Left hindlimb (tissue), 1 donor: ENCODE measurements around the gene OR4B1.
"Not testable (repeated sequence)": the region's sequence is repeated elsewhere in the genome, so short reads cannot be mapped to it uniquely, and the experiment has no call there.

Experiments
- DNase-seq: peaks from one replicate; pipeline ENCODE4 v3.0.0-alpha.2; 2018

OR4B1 gene

DNA sequence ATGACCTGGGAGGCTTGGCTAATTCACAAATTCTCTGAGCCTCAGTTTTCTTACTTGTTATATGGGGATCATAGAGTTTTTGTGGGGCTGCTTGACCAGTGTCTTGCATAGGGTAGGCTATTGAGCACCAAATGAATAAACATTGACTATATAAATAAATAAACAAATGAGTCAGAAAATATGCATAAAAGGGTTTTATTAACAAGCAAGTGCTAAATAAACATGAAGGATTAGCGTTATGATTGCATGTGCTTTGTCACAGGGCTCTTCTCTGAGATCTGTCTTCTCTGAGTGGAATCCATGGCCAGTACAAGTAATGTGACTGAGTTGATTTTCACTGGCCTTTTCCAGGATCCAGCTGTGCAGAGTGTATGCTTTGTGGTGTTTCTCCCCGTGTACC, at the start of gene OR4B1:
Gene OR4B1, plus strand, starts transcription at position 301 of the 400 bp plus-strand sequence. Its CDS starts 0 bp downstream, at position 301.
- DNase-seq: no peak

DNA sequence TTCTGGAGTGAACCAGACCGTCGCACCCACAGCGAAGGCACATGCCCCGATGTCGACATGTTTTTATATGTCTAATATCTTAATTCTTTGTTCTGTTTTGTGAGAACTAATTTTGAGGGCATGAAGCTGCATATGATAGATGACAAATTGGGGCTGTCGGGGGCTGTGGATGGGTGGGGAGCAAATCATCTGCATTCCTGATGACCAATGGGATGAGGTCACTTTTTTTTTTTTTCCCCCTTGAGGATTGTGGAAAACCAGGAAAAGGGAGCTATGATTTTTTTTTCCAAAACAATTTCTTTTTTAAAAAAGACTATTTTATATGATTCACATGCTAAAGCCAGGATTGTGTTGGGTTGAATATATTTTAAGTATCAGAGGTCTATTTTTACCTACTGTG, 49.2 kb upstream of the OR4B1 start:
- DNase-seq: no peak

DNA sequence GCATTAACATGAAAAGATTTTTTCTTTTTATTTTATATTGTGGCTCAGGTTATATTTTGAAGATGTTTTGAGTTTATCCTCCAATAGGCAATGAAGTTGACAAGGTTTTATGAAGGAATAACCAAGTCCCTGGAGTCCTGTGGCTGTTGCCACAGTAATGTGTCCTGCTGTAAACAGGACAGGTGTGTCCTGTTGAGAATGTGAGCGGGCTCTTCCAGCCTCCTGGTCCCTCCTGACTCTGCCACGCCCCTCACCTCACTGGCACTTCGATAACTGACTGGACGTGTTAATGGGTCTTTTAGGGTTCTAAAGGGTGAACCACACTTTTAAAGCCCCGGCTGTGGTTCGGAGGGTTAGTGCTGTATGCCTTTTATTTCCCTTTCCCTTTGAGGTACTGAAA, 47.8 kb upstream of the OR4B1 start:
- no peak for DNase-seq

DNA sequence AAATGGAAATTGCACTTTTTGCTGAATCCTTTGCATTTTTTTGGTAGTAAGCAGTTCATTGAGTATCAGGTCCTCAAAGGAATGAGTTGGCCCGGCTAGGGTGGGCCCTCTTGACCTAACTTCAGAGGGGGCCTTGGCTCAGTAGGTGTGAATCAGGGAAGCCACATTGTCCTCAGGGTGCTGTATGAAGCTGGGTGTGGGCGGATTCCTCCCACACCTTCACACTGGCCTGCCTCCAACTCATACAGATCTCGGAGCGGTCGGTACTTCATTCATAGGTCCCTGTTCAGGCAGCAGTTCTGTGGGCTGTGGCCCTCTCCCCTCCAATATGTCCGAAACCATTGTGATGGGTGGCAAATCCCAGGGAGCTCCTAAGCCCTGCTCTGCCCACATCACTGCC, 47.4 kb upstream of the OR4B1 start:
- no peak for DNase-seq

DNA sequence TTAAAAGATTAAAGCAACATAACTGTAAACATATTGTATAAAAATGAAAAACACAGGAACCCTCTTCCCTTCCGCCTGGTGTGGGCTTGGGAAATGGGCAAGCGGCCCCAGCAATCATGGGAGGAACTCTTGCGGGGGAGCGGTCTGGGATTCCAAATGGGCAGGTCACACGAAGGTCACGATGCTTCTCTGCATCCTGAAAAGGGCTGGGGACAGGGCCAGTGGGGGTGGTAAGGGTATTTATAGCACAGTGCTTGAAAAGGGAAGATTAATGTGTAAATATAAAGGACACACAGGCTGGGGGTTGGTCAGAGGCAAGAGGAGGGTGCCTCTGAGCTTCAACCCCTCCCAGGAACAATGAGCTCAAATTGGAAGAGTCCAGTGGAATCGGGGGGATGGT, 46.9 kb upstream of the OR4B1 start:
- DNase-seq: peak; percentile 60

DNA sequence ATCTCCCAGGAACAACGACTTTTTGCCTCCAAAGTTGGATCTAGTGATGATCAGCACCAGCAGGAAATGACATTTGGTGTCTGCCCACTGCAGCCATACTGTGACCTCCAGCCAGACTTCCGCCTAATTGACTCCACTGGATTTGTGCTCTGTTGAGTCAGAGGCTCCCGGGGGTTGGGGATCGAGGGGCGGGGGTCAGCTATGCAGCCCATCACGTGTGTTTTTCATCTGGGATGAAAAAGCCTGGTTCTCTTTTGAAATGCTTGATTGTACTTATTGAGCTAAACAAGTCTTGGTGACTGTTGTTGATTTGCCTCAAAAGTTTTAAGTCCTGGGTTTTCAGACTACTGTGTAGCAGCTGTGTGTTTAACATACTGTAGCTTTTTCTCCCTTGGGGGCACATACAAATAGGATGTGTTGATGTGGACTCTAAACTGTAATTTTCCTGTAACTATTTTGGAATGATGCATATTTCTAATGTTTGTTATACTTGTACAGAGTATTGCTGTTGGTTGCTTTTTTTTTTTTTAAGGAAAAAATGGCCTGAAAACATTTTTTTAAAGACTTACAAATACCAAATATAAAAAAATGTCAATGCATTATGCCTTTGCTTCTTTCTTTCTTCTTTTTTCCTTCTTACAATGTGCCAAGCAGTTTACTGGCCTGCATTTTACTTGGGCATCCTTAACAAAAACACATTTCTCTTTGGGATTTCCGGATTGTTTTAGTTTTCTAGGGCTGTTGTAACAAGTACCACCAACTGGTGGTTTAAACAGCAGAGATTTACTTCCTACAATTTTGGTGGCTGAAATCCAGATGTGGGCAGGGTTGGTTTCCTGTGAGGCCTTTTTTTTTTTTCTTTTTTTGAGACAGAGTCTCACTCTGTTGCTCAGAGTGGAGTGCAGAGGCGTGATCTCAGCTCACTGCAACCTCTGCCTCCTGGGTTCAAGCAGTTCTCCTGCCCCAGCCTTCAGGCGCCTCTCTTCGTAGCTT, 46.1 kb upstream of the OR4B1 start:
- DNase-seq: peak; percentile 48

GRCh38 chr11:48172818-48173609, 43.6 kb upstream of the OR4B1 start:
- DNase-seq: peak; percentile 68

DNA sequence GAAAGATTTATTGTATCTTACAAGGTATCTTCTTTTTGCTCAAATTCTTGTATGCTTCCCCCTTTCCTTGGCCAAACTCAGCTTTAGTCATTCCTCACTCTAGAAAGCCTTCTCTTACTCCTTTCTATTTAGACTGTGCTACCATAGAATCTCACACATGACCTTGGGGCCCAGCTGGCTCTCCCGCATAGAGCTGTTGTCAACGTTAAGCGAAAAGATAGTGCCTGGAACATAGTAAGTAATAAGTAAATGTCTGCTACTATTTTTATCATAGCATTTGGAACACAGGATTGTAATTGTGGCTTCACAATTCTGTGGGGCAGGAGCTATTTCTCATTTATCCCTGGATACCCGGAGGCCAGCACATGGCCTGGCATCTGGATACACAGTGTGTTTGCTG, 38.9 kb upstream of the OR4B1 start:
- DNase-seq: no peak

DNA sequence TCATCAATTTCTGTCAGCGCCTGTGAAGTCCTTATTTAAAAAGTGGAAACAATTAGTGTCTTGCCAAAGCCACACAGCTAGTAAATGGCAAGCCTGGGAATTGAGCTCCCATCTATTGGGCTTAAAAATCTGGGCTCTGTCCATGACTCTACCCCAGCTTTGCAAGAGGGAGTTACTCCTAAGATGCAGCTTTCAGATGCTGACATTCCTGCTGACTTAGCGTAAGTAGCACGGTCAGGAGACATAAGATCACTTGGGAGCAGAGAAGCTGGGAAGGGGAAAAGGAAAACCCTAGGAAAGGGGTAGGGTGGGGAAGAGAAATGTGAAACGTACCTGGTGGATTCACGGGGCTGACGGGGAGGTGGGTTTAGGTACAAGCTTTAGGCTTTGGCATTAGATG, 36.0 kb upstream of the OR4B1 start:
- no peak for DNase-seq

DNA sequence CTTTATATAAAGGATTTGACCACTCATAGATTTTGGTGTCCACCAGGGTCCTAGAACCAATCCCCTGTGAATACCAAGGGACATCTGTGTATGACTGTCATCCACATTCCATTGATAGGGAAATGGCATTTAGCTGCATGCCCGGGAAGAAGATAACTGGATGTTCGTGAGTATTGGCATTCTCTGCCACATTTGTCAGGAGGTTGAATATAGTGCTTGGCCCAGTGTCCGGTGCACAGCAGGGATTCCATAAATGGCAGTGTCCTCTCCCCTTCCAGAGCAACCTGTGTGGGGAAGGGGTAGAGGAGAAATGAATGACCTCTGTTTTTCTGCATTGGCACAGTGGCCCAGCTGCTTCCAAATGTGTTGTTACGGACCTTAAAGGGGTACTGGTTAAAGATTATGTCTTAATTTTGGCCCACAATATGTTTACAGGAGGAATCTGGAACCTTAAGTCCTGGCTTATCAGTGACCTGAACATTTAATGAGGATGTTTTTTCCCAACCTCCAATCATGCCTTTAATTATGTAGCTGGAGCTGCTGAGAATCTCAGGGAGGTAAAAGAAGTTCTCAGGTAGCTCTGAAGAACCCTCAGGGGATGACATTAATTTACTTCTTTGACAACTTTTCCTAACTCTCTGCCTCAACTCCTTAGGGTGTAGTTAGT, 33.6 kb upstream of the OR4B1 start:
- DNase-seq: no peak

DNA sequence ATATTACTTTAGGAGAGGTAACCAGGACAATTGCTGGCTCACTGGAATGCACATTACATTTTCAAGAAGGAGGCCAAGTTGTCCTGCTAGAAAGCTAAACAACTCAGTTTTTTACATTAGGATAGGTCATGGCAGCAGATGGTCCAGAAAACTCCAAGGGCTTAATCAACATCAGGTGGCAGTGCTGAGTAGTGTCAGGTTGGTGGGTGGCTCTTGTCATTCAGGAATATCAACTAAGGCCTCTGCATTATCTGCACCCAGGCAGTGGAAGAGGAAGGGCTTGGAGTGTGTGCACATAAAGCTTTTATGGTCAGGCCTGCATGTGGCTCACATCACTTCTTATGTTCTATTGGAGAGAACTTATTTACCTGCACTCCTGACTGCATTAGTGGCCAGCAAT, 32.2 kb upstream of the OR4B1 start:
- no peak for DNase-seq

DNA sequence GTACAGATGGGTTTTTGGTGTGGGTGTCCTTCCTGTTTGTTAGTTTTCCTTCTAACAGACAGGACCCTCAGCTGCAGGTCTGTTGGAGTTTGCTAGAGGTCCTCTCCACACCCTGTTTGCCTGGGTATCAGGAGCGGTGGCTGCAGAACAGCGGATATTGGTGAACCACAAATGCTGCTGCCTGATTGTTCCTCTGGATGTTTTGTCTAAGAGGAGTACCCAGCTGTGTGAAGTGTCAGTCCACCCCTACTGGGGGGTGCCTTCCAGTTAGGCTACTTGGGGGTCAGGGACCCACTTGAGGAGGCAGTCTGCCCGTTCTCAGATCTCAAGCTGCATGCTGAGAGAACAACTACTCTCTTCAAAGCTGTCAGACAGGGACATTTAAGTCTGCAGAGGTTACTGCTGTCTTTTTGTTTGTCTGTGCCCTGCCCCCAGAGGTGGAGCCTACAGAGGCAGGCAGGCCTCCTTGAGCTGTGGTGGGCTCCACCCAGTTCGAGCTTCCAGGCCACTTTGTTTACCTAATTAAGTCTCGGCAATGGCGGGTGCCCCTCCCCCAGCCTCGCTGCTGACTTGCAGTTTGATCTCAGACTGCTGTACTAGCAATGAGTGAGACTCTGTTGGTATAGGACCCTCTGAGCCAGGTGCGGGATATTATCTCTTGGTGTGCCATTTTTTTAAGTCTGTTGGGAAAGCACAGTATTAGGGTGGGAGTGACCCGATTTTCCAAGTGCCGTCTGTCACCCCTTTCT, 25.5 kb upstream of the OR4B1 start:
- not testable (repeated sequence) for DNase-seq

DNA sequence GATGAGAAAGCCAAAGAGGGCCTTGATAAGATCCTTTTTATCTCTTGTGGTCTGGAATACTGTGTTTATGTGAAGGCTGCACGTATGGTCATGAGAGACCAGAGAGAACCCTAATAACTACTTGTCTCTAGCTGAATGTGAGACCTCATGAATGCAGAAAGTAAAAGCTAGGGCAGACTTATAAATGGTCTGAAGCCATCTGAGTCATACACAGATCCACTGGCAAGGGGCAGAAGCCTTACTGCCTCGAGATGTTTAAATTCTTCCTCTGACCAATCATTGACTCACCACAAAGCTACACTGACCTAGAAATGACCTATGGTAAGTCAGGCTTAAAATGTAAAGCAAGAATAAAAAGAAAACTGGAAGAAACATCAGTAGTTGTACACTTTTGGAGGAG, 22.7 kb upstream of the OR4B1 start:
- no peak for DNase-seq

- DNase-seq: no peak
These were observed 8.7 kb upstream of the OR4B1 start for GRCh38 chr11:48207881-48208280.

DNA sequence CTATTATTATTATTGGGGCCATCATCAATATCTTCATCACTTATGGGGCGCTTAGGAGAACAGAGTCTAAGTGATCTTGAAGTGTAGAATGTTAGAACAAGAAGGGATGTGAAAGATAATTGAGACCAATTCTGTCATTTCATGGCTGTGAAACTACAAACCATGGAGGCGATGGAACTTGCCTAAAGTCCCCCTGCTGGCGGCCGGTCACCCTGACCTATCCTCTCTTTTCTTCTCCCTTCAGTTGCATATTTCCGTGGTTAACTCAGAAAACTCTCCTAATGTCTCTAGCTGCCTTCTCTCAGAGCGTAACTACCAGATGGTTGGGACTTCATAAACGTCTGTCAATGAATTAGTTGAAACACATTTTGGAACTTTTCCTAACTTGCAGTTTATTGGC, 6.6 kb upstream of the OR4B1 start:
- DNase-seq: no peak

DNA sequence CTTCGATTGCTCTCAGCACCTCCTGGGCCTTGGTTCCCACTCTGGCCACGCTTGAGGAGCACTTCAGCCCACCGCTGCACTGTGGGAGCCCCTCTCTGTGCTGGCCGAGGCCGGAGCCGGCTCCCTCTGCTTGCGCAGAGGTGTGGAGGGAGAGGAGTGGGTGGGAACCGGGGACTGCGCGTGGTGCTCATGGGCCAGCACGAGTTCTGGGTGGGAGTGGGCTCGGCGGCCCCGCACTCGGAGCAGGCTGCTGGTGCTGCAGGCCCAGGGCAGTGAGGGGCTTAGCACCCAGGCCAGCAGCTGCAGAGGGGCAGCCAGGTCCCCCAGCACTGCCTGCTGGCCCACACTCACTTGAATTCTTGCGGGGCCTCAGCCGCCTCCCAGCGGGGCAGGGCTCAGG, 12.2 kb downstream of the OR4B1 start:
- DNase-seq: no peak

DNA sequence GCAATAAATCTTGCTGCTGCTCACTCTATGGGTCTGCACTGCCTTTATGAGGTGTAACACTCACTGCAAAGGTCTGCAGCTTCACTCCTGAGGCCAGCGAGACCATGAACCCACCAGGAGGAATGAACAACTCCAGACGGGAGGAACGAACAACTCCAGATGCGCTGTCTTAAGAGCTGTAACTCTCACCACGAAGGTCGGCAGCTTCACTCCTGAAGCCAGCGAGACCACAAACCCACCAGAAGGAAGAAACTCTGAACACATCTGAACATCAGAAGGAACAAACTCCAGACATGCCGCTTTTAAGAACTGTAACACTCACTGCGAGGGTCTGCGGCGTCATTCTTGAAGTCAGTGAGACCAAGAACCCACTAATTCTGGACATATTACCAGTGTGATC, 13.4 kb downstream of the OR4B1 start:
- not testable (repeated sequence) for DNase-seq

- no peak for DNase-seq
These were observed 21.1 kb downstream of the OR4B1 start for GRCh38 chr11:48237727-48238126.

DNA sequence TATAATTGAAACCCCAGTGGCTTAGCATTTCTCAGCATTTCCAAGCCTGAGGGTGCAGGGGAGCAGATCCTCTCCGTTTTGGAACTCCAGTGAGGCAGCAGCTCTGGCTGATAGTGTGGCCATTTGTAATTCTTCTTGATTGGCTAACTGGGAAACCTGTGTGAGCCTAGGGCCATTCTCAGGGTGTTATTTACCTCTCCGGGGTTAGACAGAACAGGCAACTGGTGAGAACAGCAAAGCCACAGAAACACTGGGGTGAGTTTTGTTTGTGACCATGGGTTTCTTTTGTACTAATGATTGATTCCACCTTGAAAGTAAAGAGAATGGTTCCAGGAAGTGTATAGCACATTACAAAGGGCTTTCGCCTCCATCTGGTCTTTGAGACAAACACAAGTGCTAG, 25.9 kb downstream of the OR4B1 start:
- no peak for DNase-seq

DNA sequence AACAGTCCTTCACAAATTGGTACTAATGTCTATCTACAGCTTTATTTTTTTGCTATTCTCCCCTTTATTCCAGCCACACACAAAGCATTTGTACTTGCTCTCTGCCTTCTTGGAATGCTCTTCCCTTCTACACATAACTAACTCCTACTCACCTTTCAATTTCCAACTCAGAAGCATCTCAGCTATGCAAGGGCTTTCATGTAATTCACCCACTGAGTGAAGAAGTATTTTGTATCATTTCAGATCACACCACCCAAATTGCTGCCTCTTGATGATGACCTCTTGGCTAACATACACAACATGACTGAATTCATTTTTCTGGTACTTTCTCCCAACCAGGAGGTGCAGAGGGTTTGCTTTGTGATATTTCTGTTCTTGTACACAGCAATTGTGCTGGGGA, 28.2 kb downstream of the OR4B1 start, which contains the start of gene OR4X2:
Gene OR4X2, plus strand, starts transcription at position 301 of the 400 bp plus-strand sequence. Its CDS starts 0 bp downstream, at position 301.
- DNase-seq: no peak

- no peak for DNase-seq
These were observed 32.3 kb downstream of the OR4B1 start for GRCh38 chr11:48248902-48249301.

GRCh38 chr11:48261600-48261999, 45.0 kb downstream of the OR4B1 start:
- DNase-seq: no peak
